HG03064 (cell line): Measurements from ENCODE around the gene TWIST2.

Experiments used
- ATAC-seq: cut with Tn5 transposase; IDR thresholded peaks from one replicate; pipeline ENCODE4 v1.9.1; 2021; ENCODE audit warnings: low read depth; ENCODE audit not compliant: unreplicated experiment

TWIST2 gene

GRCh38 chr2:238872026-238872425 lies 24.1 kb downstream of the TWIST2 start:
- ATAC-seq = no peak

- ATAC-seq = no peak
Measured at GRCh38 chr2:238872628-238873380, 24.9 kb downstream of the TWIST2 start.

DNA sequence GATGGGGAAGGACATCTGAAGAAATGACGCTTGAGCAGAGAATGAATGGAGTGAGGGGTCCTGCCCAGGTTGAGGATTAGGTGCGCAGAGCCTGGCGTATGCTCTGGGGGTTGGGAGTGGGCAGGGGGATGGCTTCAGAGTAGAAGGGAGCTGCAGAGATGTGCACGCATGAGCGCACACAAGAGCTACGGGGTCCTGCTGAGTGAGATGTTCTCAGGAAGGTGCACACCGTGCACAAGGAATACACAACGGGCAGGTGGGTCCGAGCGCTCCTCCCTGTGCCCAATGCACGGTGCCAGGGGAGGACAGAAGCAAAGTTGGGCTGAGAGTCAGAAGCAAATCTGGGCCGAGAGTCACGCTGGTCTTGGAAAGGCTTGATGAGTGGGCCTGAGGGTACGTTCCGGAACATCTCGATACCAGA lies 25.5 kb downstream of the TWIST2 start:
- no peak for ATAC-seq

GRCh38 chr2:238873841-238874240 lies 26.0 kb downstream of the TWIST2 start:
- no peak for ATAC-seq

DNA sequence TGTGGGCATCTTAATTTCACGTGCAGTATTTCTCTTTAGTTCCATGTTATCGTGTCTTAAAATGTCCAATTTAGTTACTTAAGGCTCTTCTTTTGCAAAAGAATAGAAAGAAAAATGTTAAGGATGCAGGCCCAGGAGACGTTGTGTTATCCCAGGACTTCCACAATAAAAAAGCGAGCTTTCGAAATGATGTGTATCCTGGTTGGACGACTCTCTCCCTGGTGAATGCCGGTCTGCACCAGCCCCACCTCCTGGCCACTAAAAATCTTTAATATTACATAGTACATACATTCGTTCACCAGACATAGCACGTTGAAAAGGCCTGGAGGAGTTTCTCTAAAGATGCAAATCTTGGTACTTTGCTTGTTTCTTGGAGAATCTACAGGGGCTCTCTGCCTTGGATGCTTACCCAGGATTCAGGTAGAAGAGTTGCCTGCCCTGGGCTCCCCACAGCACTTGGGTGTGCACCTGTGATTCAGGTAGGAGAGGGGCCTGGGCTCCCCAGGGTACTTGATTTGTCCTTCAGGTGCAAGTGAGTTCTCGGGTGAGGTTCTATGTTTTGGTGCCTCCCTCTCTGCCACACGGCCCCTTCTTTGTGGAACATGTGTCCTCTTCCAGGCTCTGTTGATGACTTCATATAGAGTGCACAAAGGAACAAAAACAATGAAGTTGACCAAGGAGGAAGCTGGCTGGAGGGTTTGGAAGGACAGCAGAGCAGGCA lies 26.6 kb downstream of the TWIST2 start:
- no peak for ATAC-seq

DNA sequence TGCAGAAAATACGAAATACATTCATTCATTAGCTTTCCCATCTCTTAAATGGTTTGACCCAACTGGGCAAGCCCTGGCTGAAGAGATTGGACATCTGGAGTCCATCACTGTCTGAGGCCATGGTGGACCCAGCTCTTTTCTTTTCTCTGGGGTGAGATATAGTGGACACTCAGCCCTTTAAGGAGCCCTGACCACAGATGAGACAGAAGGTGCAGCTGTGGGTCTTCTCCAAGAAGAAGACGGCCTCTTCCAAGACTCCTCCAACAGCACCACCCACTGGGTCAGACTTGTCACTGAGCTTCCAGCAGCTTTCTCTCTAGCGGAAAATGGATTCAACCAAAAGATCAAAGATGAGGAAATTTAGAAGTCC lies 27.2 kb downstream of the TWIST2 start:
- ATAC-seq = no peak

DNA sequence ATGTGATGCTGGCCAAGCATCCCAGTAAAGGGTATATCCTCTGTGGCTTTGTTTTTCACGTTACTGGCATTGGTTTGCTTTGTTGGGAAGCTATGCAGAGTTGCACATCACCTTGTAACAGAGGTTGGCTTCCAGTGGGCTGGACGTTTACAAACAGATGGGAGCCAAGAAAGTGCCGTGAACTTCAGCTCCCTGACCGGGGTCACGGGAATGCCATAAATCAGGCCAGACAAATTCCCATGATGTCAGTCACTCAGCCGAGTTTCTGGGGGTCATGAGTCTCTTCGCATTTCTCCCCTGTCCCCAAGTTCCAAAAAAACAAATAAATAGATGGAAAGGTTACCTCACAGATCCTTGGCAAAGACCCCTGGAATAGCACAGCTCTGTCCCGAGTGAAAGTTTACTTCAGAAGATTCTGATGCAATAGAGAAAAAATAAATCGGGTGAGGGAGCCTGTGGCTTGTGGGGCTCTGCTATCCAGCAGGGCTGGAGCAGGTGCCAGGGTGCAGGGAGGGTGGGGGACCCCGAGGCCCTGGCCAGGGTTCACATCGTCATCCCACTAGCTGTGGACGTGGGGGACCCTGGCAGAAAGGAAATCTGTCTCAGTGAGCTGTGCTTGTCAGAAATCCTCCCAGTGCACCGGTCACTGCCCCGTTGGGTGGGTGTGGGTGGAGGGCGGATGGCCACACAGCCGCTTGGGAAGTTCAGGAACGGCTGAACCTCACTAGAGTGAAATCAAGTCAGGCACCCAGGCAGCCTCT lies 27.8 kb downstream of the TWIST2 start:
- ATAC-seq = no peak

- no peak for ATAC-seq
Measured at GRCh38 chr2:238876232-238876630, 28.3 kb downstream of the TWIST2 start.

DNA sequence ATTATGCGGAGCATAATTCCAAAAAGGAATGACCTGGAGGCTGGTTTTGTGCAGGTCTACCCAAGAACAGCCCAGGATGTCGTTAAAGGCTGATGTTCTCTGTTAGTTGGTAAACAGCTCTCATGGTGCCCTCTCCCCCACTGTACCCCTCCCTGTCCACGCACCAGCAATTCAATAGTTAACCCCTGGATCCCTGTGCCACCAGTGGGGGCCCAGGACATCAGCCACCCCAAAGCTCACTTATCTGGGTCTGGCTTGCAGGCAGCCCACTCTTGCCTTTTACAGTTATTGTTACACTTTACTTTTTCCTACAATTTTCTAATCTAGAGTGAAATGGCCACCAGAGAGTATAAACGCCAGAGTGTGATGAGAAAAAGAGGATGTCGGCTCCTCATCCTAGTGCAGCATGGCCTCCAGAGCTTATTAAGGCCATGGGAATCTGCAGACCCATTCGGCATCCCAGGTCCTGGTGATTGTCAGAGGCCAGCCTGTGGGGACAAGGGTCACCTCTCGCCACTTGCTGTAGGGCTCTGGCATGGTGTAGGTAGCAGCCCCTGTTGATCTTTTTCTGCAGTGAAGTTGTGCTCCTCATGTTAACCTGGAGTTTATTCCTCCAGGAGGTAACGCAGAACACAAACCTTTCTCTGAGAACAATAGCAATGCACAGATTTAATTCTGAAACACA lies 30.3 kb downstream of the TWIST2 start:
- ATAC-seq = no peak

DNA sequence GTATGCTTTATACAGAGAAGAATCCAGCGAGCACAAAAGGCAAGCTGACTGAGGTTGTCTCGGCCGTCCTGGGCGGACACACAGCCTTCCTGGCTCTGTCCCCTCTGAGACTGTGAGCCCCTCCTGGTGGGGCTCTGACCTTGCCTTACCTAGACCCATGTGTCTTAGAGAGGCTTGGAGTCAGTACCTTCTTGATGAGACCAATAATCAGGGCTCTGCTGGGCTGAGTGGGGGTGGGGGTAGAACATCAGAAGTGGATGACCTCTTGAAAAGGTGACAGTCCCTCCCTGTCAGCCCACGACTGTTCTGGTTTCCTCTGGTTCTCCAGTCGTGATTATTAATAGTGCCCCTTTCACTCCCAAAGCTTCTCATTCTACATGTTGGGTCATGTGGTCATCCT lies 31.2 kb downstream of the TWIST2 start:
- ATAC-seq = no peak

DNA sequence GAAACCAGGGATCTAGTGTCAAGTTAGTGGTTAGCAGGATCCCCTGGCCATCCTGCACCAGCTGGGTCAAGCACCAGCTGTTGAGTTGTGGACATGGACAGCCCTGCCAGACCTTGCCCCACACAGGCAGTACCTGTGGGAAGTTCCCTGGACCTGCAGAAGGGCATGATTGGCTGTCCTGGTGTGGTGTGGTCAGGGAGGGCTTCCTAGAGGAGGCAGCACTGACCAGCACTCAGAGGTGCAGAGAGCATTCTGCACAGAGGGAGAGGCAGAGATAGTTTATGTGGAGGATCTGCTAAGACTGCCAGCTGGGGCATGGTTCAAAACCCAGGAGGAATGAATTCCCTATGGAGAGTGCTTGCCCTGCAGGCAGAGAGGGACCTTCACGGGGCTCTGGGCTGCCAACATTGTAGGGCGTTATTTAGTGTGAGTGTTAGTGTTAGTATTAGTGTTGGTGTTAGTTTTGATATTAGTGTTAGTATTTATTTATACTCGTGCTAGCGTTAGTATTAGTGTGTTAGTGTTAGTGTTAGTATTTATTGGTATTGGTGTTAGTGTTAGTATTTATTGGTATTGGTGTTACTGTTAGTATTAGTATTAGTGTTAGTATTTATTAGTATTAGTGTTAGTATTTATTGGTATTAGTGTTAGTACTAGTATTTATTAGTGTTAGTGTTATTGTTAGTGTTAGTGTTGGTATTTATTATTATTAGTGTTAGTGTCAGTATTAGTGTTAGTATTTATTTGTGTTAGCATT lies 31.9 kb downstream of the TWIST2 start:
- no peak for ATAC-seq

DNA sequence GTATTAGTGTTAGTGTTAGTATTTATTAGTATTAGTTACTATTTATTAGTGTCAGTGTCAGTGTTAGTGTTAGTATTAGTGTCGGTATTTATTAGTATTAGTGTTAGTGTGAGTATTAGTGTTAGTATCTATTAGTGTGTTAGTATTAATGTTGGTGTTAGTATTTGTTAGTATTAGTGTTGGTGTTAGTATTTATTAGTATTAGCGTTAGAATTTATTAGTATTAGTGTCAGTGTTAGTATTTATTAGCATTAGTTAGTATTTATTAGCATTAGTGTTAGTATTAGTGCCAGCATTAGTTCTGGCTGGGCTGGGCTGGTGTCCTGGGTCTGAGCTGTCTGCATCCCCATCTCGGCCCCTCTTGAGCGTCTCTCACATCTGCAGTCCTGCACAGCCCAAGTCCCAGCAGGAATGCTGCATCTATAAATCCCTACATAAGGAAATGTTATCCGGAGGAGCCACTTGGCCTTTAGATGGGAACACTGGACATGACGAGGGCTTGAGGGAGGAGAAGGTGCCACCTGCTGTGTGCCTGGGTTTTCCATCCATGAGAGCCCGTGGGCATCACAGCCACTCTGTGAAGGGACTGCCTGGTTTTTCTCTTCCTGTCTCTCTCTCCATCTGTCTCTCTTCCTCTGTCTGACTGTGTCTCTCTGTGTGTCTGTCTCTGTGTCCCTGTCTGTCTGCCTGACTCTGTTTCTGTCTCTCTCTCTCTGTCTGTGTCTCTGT lies 33.6 kb downstream of the TWIST2 start:
- ATAC-seq = no peak

DNA sequence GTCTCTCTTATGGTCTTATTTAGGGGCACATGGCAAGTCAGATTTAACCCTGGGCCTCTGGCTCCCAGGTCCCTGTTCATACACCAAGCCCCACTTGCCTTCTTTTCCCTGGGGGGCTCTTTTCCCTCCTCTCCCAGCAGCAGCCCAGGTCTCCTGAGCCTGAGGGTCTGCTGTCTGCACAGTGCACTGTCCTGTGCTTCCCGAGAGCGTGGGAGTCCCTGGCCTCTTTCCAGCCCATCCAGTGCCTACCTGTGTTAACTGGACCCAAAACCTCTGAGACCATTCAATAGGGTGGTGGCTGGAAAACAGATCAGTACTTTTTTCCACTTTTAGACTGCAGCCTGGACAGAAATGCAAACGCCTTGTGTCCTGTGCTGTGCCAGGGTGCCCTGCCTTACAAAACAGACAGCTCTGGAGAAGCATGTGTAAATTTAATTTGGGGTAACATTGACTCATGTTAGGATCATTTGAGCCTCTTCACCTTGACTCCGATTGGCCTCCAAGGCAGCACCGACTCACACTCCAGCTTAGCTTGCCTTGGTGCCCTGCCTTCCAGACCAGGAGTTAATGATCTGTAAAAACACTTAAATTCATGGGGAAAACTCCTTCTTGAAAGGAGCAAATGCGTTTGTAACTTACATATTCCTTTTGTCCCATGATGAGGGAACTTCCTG lies 34.3 kb downstream of the TWIST2 start:
- ATAC-seq = no peak

- no peak for ATAC-seq
Measured at GRCh38 chr2:238883421-238883901, 35.6 kb downstream of the TWIST2 start.

GRCh38 chr2:238884122-238884811 lies 36.4 kb downstream of the TWIST2 start:
- no peak for ATAC-seq

DNA sequence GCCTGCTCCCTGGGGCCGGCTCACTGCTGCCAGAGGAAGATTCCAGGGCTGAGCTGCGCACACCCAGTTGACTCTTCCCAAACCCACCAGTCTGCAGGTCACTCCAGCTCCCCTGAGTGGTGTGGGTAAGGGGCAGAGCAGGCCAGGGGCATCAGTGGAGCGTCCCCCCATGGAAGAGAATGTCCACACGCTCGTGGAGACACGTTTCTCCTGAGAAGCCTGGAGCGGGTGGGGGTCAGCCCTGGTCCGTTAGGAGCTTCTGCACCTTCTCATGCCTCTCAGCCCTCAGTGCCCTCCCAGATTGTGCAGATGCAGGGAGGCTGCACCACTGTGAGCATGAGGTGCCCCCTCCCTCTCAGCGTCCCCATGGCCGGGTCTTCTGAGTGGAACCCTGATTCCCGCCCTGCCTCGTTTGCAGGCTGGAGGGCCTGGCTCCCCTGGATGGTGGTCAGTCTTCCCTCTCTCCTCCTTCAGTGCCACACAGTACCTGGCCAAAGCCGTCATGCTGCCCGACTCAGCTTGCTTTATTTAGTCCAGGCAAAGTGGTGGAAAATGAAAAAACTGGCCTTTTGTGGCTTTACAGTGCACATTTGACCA lies 37.0 kb downstream of the TWIST2 start:
- no peak for ATAC-seq

DNA sequence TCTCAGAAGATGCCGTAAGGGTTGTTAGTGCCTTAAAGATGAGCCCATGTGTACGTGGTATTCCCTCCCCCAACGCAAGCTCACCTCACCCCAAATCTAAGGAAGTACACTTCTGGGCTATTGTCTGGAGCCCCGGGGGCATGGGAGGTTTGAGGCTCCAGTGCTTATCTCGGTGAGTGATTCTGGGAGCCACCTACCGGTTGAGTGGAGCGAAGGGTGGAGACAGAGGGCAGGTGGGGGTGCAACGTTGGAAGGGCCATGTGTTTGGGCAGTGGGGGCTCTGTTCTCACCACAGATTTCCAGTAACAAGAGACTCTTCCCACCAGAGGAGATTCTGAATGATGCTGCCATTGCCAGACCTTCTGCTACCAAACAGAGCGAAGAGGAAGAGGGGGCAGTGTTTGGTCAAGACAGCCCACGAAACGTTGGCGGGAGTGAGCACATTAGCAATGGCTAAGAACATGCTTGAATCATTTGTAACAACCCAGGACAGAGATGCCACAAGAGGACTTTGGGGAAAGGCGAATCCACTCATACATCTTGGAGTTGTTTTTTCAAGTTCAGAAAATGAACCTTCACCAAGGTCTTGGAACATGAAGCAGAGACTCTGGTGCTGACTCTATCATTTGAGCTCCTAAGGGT lies 38.7 kb downstream of the TWIST2 start:
- ATAC-seq = no peak
